ENCODE data around the gene KRTAP5-9.

KRTAP5-9 gene

DNA sequence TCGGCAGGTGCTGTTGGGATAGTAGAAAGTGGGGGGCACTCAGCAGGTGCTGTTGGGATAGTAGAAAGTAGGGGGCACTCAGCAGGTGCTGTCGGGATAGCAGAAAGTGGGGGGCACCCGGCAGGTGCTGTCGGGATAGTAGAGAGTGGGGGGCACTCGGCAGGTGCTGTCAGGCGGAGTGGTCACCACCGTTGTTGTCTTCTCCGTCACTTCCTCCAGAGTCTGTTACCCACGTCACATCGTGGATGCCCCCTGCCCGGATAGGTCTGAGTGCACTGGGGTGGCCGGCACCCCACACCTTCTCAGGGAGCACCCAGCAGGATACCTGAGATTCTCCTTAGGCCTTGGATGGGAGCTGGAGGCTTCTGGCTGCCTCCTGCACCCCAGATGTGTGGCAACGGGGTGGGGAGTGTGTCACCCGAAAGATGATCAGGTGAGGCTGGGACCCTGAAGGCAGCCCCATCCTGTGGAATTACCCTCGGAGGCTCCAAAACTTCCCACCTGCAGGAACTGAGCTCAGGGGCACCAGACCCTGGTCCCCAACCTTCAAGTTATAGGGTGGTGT is 45.3 kb upstream of the KRTAP5-9 start:
- TF ChIP-seq, protein P1, sequence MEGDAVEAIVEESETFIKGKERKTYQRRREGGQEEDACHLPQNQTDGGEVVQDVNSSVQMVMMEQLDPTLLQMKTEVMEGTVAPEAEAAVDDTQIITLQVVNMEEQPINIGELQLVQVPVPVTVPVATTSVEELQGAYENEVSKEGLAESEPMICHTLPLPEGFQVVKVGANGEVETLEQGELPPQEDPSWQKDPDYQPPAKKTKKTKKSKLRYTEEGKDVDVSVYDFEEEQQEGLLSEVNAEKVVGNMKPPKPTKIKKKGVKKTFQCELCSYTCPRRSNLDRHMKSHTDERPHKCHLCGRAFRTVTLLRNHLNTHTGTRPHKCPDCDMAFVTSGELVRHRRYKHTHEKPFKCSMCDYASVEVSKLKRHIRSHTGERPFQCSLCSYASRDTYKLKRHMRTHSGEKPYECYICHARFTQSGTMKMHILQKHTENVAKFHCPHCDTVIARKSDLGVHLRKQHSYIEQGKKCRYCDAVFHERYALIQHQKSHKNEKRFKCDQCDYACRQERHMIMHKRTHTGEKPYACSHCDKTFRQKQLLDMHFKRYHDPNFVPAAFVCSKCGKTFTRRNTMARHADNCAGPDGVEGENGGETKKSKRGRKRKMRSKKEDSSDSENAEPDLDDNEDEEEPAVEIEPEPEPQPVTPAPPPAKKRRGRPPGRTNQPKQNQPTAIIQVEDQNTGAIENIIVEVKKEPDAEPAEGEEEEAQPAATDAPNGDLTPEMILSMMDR (IDR thresholded peaks at IDR 0.05; ENCODE audit: borderline replicate concordance, control extremely low read depth, extremely low read depth, insufficient read depth, missing control alignments), result no peak
- no peak for DNase-seq (ENCODE audit: low spot score)
- in situ Hi-C loops (cut with MboI; ENCODE audit: low sequenced_read_pairs, unreplicated experiment), result no loop called here

DNA sequence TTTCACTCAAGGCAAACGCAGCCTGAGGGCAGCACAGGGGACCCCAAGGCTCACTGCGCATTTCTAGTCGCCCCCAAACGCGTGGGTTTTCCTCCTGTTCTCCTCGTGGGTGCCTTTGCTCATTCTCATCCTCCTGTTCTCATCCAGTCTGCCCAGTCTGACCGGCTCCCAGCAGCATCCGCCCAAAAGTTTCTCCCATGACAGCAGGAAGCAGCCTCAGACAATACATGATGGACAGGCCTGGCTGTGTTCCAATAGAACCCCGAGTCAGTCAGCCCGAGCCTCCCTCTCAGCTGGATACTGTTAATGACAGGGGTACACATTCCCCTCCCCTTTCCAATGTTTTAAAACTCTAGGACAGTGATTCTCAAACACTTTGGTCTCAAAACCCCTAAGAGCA is 43.7 kb upstream of the KRTAP5-9 start:
- no peak for DNase-seq (ENCODE audit: low spot score)
- in situ Hi-C loops (cut with MboI; ENCODE audit: low sequenced_read_pairs, unreplicated experiment), result no loop called here
- TF ChIP-seq, protein P1 (IDR thresholded peaks at IDR 0.05; ENCODE audit: borderline replicate concordance, control extremely low read depth, extremely low read depth, insufficient read depth, missing control alignments), result no peak

DNA sequence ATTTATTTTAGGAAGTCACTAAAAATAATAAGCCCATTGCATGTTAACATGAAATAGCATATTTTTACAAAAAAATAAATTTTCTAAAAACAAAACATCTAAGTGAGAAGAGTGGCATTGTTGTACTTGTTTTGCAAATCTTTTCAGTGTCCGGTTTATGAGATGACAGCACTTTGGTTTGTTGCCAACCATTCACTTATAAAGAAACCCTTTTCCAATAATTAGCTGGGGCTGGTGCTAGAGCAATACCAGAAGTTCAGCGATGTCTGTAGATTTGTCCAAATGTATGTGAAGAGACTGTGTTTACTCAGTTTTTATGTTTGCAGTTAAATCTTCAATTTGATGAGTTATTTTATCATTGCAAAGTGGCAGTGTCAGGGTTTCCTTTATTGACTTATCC is 43.2 kb upstream of the KRTAP5-9 start:
- TF ChIP-seq, protein P1 (IDR thresholded peaks at IDR 0.05; ENCODE audit: borderline replicate concordance, control extremely low read depth, extremely low read depth, insufficient read depth, missing control alignments), result no peak
- in situ Hi-C loops (cut with MboI; ENCODE audit: low sequenced_read_pairs, unreplicated experiment), result no loop called here

DNA sequence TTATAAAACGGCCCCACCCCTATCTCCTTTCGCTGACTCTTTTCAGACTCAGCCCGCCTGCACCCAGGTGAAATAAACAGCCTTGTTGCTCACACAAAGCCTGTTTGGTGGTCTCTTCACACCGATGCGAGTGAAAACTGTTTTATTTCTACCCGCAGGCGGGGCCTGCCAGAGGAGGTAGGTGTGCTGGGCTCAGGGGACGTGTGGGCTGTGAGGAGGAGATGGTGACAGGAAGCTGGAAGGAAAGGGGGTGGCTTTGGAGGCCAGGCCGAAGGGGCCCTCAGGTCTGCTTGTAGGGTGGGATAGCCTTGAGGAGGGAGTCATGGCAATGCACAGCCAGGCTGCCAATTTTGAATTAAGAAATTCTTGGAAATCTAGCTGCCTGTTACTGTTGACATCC is 42.4 kb upstream of the KRTAP5-9 start:
- TF ChIP-seq, protein P1 (IDR thresholded peaks at IDR 0.05; ENCODE audit: borderline replicate concordance, control extremely low read depth, extremely low read depth, insufficient read depth, missing control alignments), result no peak
- in situ Hi-C loops (cut with MboI; ENCODE audit: low sequenced_read_pairs, unreplicated experiment), result no loop called here
- no peak for DNase-seq (ENCODE audit: low spot score)

More for the DNA sequence above, 43.2 kb upstream of the KRTAP5-9 start:
- no peak for DNase-seq (ENCODE audit: low spot score)

DNA sequence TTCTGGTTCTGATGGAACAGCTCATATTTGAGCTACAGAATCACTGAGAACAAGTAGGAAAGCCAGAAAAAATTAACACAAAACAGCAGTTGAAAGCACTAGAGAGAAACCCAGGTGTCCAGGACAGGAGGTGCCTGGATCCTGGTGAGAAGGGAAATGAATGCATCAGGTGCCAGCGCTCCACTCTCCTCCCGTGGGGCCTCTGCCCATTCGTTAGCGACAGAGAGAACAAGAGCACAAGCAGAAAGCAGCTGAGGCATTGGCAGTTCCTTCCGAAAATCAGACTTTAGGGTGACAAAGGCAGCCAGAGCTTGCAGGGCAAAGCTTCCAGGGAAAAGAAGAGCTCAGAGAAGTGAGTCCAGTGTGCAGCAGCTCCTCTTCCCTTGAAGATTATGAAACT is 41.1 kb upstream of the KRTAP5-9 start:
- TF ChIP-seq, protein P1 (IDR thresholded peaks at IDR 0.05; ENCODE audit: borderline replicate concordance, control extremely low read depth, extremely low read depth, insufficient read depth, missing control alignments), result no peak
- DNase-seq (ENCODE audit: low spot score), result no peak
- in situ Hi-C loops (cut with MboI; ENCODE audit: low sequenced_read_pairs, unreplicated experiment), result no loop called here

DNA sequence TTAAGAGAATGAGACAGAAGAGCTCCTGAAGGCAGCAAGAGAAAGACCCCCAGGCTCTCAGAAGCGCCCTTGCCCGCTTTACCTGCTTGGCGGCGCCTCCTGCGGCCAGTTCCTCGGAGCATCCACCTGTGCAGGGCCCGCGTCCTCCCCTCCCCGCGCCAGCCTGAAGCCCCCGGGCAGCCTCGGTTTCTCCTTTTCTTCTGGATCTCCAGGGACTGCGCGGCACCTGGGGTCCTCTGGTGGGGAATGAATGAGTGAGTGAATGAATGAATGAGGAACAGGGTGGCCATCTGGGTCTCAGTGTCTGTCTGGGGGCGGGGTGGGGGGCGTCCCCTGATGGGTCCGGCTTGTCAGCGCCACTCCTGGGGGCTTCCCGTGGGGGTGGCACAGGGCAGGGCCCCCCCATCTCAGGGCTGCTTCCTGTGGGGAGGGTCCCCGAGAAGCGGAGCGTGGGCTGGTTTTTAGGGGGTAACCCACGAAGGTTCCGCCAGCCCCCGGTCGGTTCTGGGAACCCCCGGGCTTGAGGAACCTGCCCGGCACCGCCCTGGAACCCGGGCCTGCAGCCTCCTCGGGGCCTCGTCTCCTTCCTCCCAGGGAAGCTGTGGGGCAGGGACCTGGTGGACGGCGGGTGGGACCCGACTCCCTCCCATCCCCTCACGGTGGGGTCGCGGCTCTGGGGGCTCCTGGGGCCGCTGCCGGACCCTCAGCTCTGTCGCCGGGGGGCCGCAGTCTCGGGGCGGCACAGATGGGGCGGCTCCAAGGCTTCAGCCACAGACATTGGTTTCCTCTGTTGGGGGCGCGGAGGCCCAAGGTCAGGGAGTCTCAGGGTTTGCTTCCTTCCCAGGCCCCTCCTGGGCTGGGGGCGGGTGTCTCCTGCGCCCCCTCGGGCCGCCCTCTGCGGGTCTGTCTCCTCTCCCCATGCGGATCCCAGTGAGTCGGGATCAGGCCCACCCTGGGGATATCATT is 29.4 kb upstream of the KRTAP5-9 start:
- TF ChIP-seq, protein P1 (IDR thresholded peaks at IDR 0.05; ENCODE audit: borderline replicate concordance, control extremely low read depth, extremely low read depth, insufficient read depth, missing control alignments), result no peak
- in situ Hi-C loops (cut with MboI; ENCODE audit: low sequenced_read_pairs, unreplicated experiment), result no loop called here
- no peak for DNase-seq (ENCODE audit: low spot score)

Measured in GM13976 (cell line).